Motor neuron (in vitro differentiated cells): ENCODE measurements around the gene INPP4B. TPM values are rescaled to one million over a fixed set of nuclear protein-coding genes. Genes with fewer than 3 reads are reported as not detected.
"Not testable (repeated sequence)": the region's sequence is repeated elsewhere in the genome, so short reads cannot be mapped to it uniquely, and the experiment has no call there.

Experiments used
- ATAC-seq, 8 experiments: fragments of 200-7000 bp; cut with Tn5 transposase; replicated peaks in 6 of 8; 2 replicates each; pipeline ENCODE4 v1.8.0; 2021; ENCODE audit warnings: mild to moderate bottlenecking in 8 of 8, moderate library complexity in 8 of 8
- H3K27ac ChIP-seq, 2 donors: fragments of 250-450 bp; sonication (Bioruptor Pico); 2 replicates each; pipeline ENCODE4 v1.9.0; 2021; ENCODE audit warnings: antibody characterized with exemption in 2 of 2, mild to moderate bottlenecking in 2 of 2, moderate library complexity in 1 of 2
- H3K4me1 ChIP-seq, 2 donors: fragments of 250-450 bp; sonication (Bioruptor Pico); replicated peaks in 1 of 2; 2 replicates each; pipeline ENCODE4 v1.6.1; 2021; ENCODE audit warnings: antibody characterized with exemption in 2 of 2, mild to moderate bottlenecking in 2 of 2, moderate library complexity in 1 of 2
- H3K4me3 ChIP-seq, 5 donors: fragments of 250-450 bp; sonication (Bioruptor Pico); 2 replicates each; pipeline ENCODE4 v1.9.0; 2021; ENCODE audit warnings: antibody characterized with exemption in 5 of 5, mild to moderate bottlenecking in 5 of 5, moderate library complexity in 4 of 5
- WGBS, 10 experiments: fragments of 450-650 bp; shearing (Covaris generic); methylation state at CpG; one replicate each; pipeline ENCODE4 v1.0.0; 2022; 5-methylcytosine and 5-hydroxymethylcytosine counted together
- in situ Hi-C, 9 experiments: fragments of 400-800 bp; cut with MboI; loops; one replicate each; pipeline ENCODE4 v1.15.0; 2021; ENCODE audit warnings: low sequenced_read_pairs in 9 of 9, low pct_unique_long_range_greater_than_20kb in 2 of 9; ENCODE audit not compliant: unreplicated experiment in 9 of 9
- total RNA-seq, 8 experiments: library from RNA; unstranded; fragments of 300-600 nt; gene quantifications; 2 replicates each; pipeline versions ENCODE4 v1.2.3 to v1.2.4, GENCODE V29; 2022

Gene INPP4B
- total RNA-seq, 8 experiments from 2014 or later, result 0.54 to 62.3 (median 3.9) TPM

GRCh38 chr4:142095886-142096605, 750.1 kb downstream of the INPP4B start:
- Histone ChIP-seq H3K4me3 (no peak overlapping the region), H3K27ac (no peak overlapping the region), H3K4me1 (no peaks in the 10 kb centered on the region)
- ATAC-seq, result peak in 3 of 8 experiments; percentile 27 to 58 (median 32)
- in situ Hi-C loops, result no loop called here
- 37 to 100% (median 86%) methylated on average over 1 to 3 of the region's 3 CpGs for WGBS, 10 experiments

- no peak for ATAC-seq
- no peaks in the 10 kb centered on the region for H3K4me1 ChIP-seq
- no peak overlapping the region for H3K4me3 ChIP-seq
- H3K27ac ChIP-seq, result no peak overlapping the region
- in situ Hi-C loops, result no loop called here
- 83 to 100% methylated on average over 1 of the region's 1 CpG; no CpG with 5 or more reads in 8 of the 10 experiments for WGBS, 10 experiments
Observed at GRCh38 chr4:142092941-142093340, 753.2 kb downstream of the INPP4B start.

- H3K27ac ChIP-seq, result no peak overlapping the region
- WGBS, 10 experiments, result 0 to 91% (median 64%) methylated on average over 1 to 3 of the region's 4 CpGs; no CpG with 5 or more reads in 2 of the 10 experiments
- in situ Hi-C loops, result no loop called here
- peak in 2 of 8 experiments; percentile 48 to 61 for ATAC-seq
- no peak overlapping the region for H3K4me3 ChIP-seq
- H3K4me1 ChIP-seq, result no peaks in the 10 kb centered on the region
Observed at GRCh38 chr4:142091691-142092182, 754.4 kb downstream of the INPP4B start.

- Histone ChIP-seq H3K4me1 (no peaks in the 10 kb centered on the region), H3K4me3 (no peak overlapping the region), H3K27ac (no peak overlapping the region)
- WGBS, 10 experiments, result 5 to 96% (median 66%) methylated on average over 2 to 4 of the region's 4 CpGs; no CpG with 5 or more reads in 2 of the 10 experiments
- peak in 2 of 8 experiments; percentile 61 to 69 for ATAC-seq
- in situ Hi-C loops, result no loop called here
Observed at GRCh38 chr4:142091085-142091513, 755.0 kb downstream of the INPP4B start.

GRCh38 chr4:142088906-142089305, 757.2 kb downstream of the INPP4B start:
- no peak for ATAC-seq
- WGBS, 10 experiments, result 20 to 100% (median 71%) methylated on average over 1 to 4 of the region's 4 CpGs; no CpG with 5 or more reads in 3 of the 10 experiments
- in situ Hi-C loops, result no loop called here
- Histone ChIP-seq H3K4me3 (no peak overlapping the region), H3K27ac (no peak overlapping the region), H3K4me1 (no peaks in the 10 kb centered on the region)

GRCh38 chr4:142085513-142086292, 760.4 kb downstream of the INPP4B start:
- H3K4me3 ChIP-seq, result no peak overlapping the region
- WGBS, 10 experiments, result 50 to 100% (median 95%) methylated on average over 1 to 4 of the region's 4 CpGs; no CpG with 5 or more reads in 1 of the 10 experiments
- H3K27ac ChIP-seq, result no peak overlapping the region
- ATAC-seq, result no peak
- H3K4me1 ChIP-seq, result no peaks in the 10 kb centered on the region
- in situ Hi-C loops, result no loop called here

GRCh38 chr4:142083264-142083663, 762.8 kb downstream of the INPP4B start:
- no peak overlapping the region for H3K4me3 ChIP-seq
- no peak for ATAC-seq
- in situ Hi-C loops, result no loop called here
- WGBS, 10 experiments, result 74 to 100% (median 90%) methylated on average over 1 to 2 of the region's 2 CpGs
- no peak overlapping the region for H3K27ac ChIP-seq
- H3K4me1 ChIP-seq, result no peaks in the 10 kb centered on the region

- Histone ChIP-seq H3K27ac (no peak overlapping the region), H3K4me1 (no peaks in the 10 kb centered on the region), H3K4me3 (no peak overlapping the region)
- in situ Hi-C loops, result no loop called here
- no peak for ATAC-seq
- 78 to 94% (median 90%) methylated on average over 1 to 4 of the region's 4 CpGs; no CpG with 5 or more reads in 2 of the 10 experiments for WGBS, 10 experiments
Observed at GRCh38 chr4:142081025-142081424, 765.1 kb downstream of the INPP4B start.

GRCh38 chr4:142079959-142080358, 766.1 kb downstream of the INPP4B start:
- Histone ChIP-seq H3K27ac (no peak overlapping the region), H3K4me1 (no peaks in the 10 kb centered on the region), H3K4me3 (no peak overlapping the region)
- in situ Hi-C loops, result no loop called here
- peak in 2 of 8 experiments; percentile 32 to 68 for ATAC-seq
- WGBS, 10 experiments, result 21 to 100% (median 100%) methylated on average over 1 of the region's 1 CpG; no CpG with 5 or more reads in 3 of the 10 experiments

GRCh38 chr4:142077048-142077447, 769.1 kb downstream of the INPP4B start:
- ATAC-seq, result no peak
- Histone ChIP-seq H3K4me3 (no peak overlapping the region), H3K4me1 (no peaks in the 10 kb centered on the region), H3K27ac (no peak overlapping the region)
- WGBS, 10 experiments, result 0 to 100% (median 50%) methylated on average over 1 to 2 of the region's 2 CpGs; no CpG with 5 or more reads in 1 of the 10 experiments
- in situ Hi-C loops, result no loop called here

GRCh38 chr4:142068304-142068703, 777.8 kb downstream of the INPP4B start:
- in situ Hi-C loops, H3K4me1 ChIP-seq, H3K4me3 ChIP-seq, ATAC-seq, H3K27ac ChIP-seq: not testable (repeated sequence)
- WGBS, 10 experiments, result 57 to 100% (median 83%) methylated on average over 1 of the region's 2 CpGs; no CpG with 5 or more reads in 7 of the 10 experiments

- H3K27ac ChIP-seq, H3K4me1 ChIP-seq, H3K4me3 ChIP-seq, ATAC-seq, in situ Hi-C loops: not testable (repeated sequence)
- WGBS, 10 experiments, result 70 to 100% (median 95%) methylated on average over 1 to 4 of the region's 8 CpGs; no CpG with 5 or more reads in 3 of the 10 experiments
Observed at GRCh38 chr4:142066562-142066961, 779.5 kb downstream of the INPP4B start.

- ATAC-seq, result peak in 3 of 8 experiments; percentile 93 to 98 (median 94)
- 0 to 100% (median 65%) methylated on average over 1 to 2 of the region's 2 CpGs; no CpG with 5 or more reads in 4 of the 10 experiments for WGBS, 10 experiments
- H3K4me3 ChIP-seq, result no peak overlapping the region
- no peaks in the 10 kb centered on the region for H3K4me1 ChIP-seq
- in situ Hi-C loops, result no loop called here
- no peak overlapping the region for H3K27ac ChIP-seq
Observed at GRCh38 chr4:142065086-142065647, 780.9 kb downstream of the INPP4B start.
